Measurements from ENCODE around the gene CPVL.

GRCh38 chr7:29127527-29127926 lies 18.8 kb downstream of the CPVL start:
- TF ChIP-seq USF2 (IDR thresholded peaks at IDR 0.05; ENCODE audit: low read depth, low read length) (no peak), POLR2A (IDR thresholded peaks at IDR 0.05; ENCODE audit: low read depth, low read length) (no peak), MAFK (IDR thresholded peaks at IDR 0.05; ENCODE audit: low read depth, low read length) (no peak), RAD21 (IDR thresholded peaks at IDR 0.05; ENCODE audit: low read length) (no peak)
- TF ChIP-seq, protein P1, sequence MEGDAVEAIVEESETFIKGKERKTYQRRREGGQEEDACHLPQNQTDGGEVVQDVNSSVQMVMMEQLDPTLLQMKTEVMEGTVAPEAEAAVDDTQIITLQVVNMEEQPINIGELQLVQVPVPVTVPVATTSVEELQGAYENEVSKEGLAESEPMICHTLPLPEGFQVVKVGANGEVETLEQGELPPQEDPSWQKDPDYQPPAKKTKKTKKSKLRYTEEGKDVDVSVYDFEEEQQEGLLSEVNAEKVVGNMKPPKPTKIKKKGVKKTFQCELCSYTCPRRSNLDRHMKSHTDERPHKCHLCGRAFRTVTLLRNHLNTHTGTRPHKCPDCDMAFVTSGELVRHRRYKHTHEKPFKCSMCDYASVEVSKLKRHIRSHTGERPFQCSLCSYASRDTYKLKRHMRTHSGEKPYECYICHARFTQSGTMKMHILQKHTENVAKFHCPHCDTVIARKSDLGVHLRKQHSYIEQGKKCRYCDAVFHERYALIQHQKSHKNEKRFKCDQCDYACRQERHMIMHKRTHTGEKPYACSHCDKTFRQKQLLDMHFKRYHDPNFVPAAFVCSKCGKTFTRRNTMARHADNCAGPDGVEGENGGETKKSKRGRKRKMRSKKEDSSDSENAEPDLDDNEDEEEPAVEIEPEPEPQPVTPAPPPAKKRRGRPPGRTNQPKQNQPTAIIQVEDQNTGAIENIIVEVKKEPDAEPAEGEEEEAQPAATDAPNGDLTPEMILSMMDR (conservative IDR thresholded peaks at IDR 0.05; ENCODE audit: low read depth, low read length): no peak
- TF ChIP-seq, protein P2, sequence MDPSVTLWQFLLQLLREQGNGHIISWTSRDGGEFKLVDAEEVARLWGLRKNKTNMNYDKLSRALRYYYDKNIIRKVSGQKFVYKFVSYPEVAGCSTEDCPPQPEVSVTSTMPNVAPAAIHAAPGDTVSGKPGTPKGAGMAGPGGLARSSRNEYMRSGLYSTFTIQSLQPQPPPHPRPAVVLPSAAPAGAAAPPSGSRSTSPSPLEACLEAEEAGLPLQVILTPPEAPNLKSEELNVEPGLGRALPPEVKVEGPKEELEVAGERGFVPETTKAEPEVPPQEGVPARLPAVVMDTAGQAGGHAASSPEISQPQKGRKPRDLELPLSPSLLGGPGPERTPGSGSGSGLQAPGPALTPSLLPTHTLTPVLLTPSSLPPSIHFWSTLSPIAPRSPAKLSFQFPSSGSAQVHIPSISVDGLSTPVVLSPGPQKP (IDR thresholded peaks at IDR 0.05; ENCODE audit: borderline replicate concordance, low read depth, low read length): no peak

All from IMR-90 (cell line).